H1 (cell line): ENCODE measurements around the gene RAPH1. TPM values are rescaled to one million over a fixed set of nuclear protein-coding genes. Genes with fewer than 3 reads are reported as not detected.

Source experiments
- GTF2F1 ChIP-seq: IDR thresholded peaks from 2 replicates; pipeline ENCODE4 v1.6.1; 2012; ENCODE audit warnings: low read depth, low read length, improper control_type of control experiment, borderline replicate concordance
- HDAC2 ChIP-seq, 2 experiments: fragments of 300-600 bp in 1 of 2; sonication (generic) in 1 of 2; IDR thresholded peaks; 2 replicates each; pipeline ENCODE4 v1.6.1; 2011 to 2012; ENCODE audit warnings: low read depth in 2 of 2, low read length in 2 of 2, mild to moderate bottlenecking in 2 of 2, moderate library complexity in 2 of 2, borderline replicate concordance in 1 of 2, inconsistent platforms in 1 of 2
- KDM5A ChIP-seq: fragments of 200-600 bp; IDR thresholded peaks from 2 replicates; pipeline ENCODE4 v1.7.1; 2012; ENCODE audit warnings: mild to moderate bottlenecking, low read length, inconsistent platforms, mixed read lengths
- RFX5 ChIP-seq: IDR thresholded peaks from 2 replicates; pipeline ENCODE4 v1.6.1; 2011; ENCODE audit warnings: low read depth, low read length, improper control_type of control experiment, borderline replicate concordance
- SIRT6 ChIP-seq: IDR thresholded peaks from one replicate; pipeline ENCODE4 v1.7.1; 2012; ENCODE audit warnings: low read length, inconsistent platforms
- TAF1 ChIP-seq: IDR thresholded peaks from 2 replicates; pipeline ENCODE4 v1.6.1; 2011; ENCODE audit warnings: mild to moderate bottlenecking, low read depth, low read length
- polyA plus RNA-seq, 7 experiments: library from polyadenylated mRNA; depleted of rRNA in 3 of 7; stranded (reverse) in 5 of 7; unstranded in 2 of 7; fragments of >200 nt in 5 of 7; fragments of 200-250 nt in 2 of 7; gene quantifications; 1 replicate in 5 of 7; 2 replicates in 1 of 7; 4 replicates in 1 of 7; pipeline versions ENCODE4 v1.2.1 to v1.2.3, GENCODE V29; 2011 to 2013; ENCODE audit warnings: missing spikeins in 2 of 7, mixed read lengths in 2 of 7
- total RNA-seq: library from RNA; stranded (reverse); fragmentation: NEBNext Ultra II Directional; extraction: Animal tissue kit (Norgen Biotek cat#: 25700); gene quantifications from 2 replicates; pipeline ENCODE4 v1.2.1, GENCODE V29; 2021
- TF ChIP-seq, protein P1 (sequence below): IDR thresholded peaks from 2 replicates; pipeline ENCODE4 v1.6.1; 2012; ENCODE audit warnings: inconsistent platforms

The RAPH1 gene
- total and polyA plus RNA-seq, 2 of the 8 experiments (the other 6 are each of a cell fraction or from before 2014, with no cell fraction given), result 3.8 to 27.4 TPM

DNA sequence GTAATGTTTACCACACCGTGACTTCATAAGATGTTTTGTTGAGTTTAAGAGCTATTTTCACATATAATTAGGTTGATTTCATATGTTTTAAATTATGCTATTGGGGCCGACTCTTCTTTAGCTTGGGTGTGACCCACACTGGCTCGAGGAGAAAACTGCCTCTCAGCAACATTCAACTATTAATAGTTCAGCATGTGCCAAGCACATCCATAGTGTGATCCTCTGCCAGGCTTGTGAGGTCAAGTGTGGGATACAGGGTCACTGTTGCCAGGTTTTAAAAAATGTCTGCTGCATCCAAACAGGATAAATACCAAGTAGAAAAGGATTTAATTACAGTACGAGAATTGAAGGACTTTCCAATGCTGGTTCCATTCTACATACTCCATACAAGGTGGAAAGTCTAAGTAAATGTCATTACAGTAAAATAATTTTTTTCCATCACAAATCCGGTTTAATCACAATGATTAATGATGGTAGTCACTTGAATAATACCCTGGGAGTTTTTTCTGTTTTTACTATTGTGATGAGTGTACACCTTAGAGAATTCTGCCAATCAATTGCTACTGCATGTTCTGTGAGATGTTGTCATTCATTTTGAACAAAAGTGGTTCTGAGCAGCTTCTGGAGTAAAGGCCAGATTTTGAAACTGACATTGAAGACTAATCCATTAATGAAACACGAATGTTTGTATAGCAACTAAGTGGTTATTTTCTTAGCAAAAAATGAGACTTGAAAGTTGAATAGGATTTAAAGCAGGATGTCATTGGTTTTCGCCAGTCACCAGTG is 122.4 kb downstream of the RAPH1 start (continued):
- no peak for TF ChIP-seq HDAC2 (IDR thresholded peaks at IDR 0.05; ENCODE audit: borderline replicate concordance in 1 of 2, low read depth in 2 of 2, low read length in 2 of 2)
- TF ChIP-seq, protein P1, sequence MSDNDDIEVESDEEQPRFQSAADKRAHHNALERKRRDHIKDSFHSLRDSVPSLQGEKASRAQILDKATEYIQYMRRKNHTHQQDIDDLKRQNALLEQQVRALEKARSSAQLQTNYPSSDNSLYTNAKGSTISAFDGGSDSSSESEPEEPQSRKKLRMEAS, result no peak
- no peak for TF ChIP-seq GTF2F1
- TF ChIP-seq TAF1, result no peak
- TF ChIP-seq KDM5A, result no peak
- no peak for TF ChIP-seq RFX5
- no peak for TF ChIP-seq SIRT6
